Adipocyte (in vitro differentiated cells): ENCODE data around the gene CPT1A.

Experiments used
- DNase-seq: peaks from one replicate; pipeline ENCODE4 v3.0.0-alpha.2; 2015; ENCODE audit warnings: low read depth
- H3K27me3 ChIP-seq: replicated peaks from 2 replicates; pipeline ENCODE4 v1.7.0; 2013; ENCODE audit warnings: mild to moderate bottlenecking, low read length, moderate library complexity; ENCODE audit not compliant: control insufficient read depth, insufficient read depth
- H3K36me3 ChIP-seq: 2 replicates; pipeline ENCODE4 v1.7.0; 2013; ENCODE audit warnings: low read length, mild to moderate bottlenecking, moderate library complexity; ENCODE audit not compliant: control insufficient read depth, insufficient read depth, severe bottlenecking
- H3K4me1 ChIP-seq: 2 replicates; pipeline ENCODE4 v1.7.0; 2013; ENCODE audit warnings: mild to moderate bottlenecking, low read length, moderate library complexity; ENCODE audit not compliant: control insufficient read depth, insufficient read depth
- H3K4me3 ChIP-seq: 2 replicates; pipeline ENCODE4 v1.7.0; 2013; ENCODE audit warnings: mild to moderate bottlenecking, low read length, moderate library complexity
- H3K9ac ChIP-seq: 2 replicates; pipeline ENCODE4 v1.7.0; 2013; ENCODE audit warnings: mild to moderate bottlenecking, low read length, moderate library complexity
- H3K9me3 ChIP-seq: 2 replicates; pipeline ENCODE4 v1.7.0; 2013; ENCODE audit warnings: mild to moderate bottlenecking, low read length, moderate library complexity; ENCODE audit not compliant: control insufficient read depth

Gene CPT1A

DNA sequence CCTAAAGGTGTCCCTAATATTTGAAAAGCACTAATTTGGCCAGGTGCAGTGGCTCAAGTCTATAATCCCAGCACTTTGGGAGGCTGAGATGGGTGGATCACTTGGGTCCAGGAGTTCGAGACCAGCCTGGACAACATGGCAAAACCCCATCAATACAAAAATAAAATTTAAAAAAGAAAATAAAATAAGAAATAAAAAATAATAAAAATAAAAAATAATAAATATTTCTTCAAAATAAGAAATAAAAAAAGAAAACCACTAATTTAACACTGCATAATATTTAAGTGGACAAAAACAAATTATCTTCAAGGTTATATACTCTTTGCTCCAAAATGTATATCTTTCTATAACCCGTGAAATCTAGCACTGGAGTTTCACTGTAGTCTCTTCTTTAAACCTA, 32.9 kb downstream of the CPT1A start:
- Histone ChIP-seq H3K9me3 (no peaks in the 10 kb centered on the region), H3K4me1 (peaks cover 16% of the 10 kb centered on the region), H3K36me3 (no peaks in the 10 kb centered on the region)

DNA sequence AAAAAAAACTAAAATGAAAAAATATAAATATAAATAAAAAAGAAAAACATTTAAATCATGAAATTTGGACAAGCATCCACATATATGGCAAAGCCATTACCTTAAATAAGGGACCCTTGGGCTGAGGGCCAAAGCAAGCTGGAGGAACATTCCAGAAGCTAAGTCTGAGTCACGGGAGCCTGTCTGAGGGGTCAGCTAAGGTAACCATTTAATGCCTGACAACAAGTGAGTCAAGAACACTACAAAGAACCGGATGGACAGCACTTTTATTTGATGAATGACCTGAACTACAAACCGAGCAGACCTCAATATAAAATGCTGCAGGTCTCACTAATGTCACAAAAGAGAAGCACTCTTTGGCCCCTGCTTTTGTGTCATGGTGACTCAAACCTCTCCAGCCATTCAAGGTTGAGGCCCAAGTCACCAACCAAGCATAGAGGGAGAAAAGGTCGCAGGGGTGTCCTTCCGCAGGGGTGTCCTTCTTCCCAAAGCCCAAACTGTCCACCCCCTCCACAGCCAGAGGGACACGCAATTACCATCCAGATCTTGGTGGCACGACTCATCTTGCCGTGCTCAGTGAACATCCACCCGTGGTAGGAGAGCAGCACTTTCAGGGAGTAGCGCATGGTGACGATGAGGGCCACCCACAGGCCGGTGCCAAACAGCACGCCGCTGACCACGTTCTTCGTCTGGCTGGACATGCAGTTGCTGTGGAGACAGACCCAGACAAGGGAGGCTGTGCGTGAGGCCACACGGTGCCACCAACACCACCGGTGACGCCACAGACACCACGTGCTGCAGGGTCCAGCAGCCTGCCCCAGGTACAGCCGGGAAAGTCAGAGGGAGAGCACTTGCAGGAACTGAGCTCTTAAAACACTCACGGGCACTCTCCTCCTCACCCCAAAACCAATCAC, 34.5 kb downstream of the CPT1A start:
- no peak overlapping the region for H3K9ac ChIP-seq
- H3K4me3 ChIP-seq: no peak overlapping the region
- H3K4me1 ChIP-seq: peaks cover 9% of the 10 kb centered on the region
- DNase-seq: peak; percentile 61
- H3K9me3 ChIP-seq: no peaks in the 10 kb centered on the region
- no peaks in the 10 kb centered on the region for H3K27me3 ChIP-seq
- H3K36me3 ChIP-seq: no peaks in the 10 kb centered on the region

More for the DNA sequence above, 32.9 kb downstream of the CPT1A start:
- Histone ChIP-seq H3K9ac (no peak overlapping the region), H3K4me3 (no peak overlapping the region), H3K27me3 (no peaks in the 10 kb centered on the region)
- no peak for DNase-seq

- H3K9me3 ChIP-seq: no peaks in the 10 kb centered on the region
- no peak overlapping the region for H3K4me3 ChIP-seq
- H3K4me1 ChIP-seq: peaks cover 6% of the 10 kb centered on the region
- no peaks in the 10 kb centered on the region for H3K27me3 ChIP-seq
- H3K36me3 ChIP-seq: peaks cover 8% of the 10 kb centered on the region
- DNase-seq: no peak
- no peak overlapping the region for H3K9ac ChIP-seq
Observed at GRCh38 chr11:68804786-68805185, 36.9 kb downstream of the CPT1A start.

DNA sequence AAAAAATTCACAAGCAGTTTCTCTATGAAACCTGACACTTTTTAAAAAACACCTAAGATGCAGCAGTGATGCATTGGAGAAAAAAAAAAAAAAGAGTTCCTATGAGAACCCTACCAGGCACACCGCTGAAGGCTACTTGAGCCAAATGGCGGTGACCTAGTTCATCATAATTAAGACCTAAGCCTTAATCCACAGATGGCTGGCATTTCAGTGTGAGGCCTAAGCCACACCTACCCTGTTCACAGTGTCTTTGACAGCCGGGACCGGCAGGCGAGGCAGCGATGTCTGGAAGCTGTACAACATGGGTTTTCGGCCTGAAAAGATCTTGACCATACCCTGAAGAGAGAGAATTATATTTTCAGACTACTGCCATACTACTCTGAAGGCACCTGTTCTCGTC, 38.0 kb downstream of the CPT1A start:
- H3K27me3 ChIP-seq: no peaks in the 10 kb centered on the region
- no peaks in the 10 kb centered on the region for H3K9me3 ChIP-seq
- H3K9ac ChIP-seq: no peak overlapping the region
- H3K36me3 ChIP-seq: peaks cover 8% of the 10 kb centered on the region
- H3K4me1 ChIP-seq: peaks cover 6% of the 10 kb centered on the region
- H3K4me3 ChIP-seq: no peak overlapping the region
- no peak for DNase-seq

DNA sequence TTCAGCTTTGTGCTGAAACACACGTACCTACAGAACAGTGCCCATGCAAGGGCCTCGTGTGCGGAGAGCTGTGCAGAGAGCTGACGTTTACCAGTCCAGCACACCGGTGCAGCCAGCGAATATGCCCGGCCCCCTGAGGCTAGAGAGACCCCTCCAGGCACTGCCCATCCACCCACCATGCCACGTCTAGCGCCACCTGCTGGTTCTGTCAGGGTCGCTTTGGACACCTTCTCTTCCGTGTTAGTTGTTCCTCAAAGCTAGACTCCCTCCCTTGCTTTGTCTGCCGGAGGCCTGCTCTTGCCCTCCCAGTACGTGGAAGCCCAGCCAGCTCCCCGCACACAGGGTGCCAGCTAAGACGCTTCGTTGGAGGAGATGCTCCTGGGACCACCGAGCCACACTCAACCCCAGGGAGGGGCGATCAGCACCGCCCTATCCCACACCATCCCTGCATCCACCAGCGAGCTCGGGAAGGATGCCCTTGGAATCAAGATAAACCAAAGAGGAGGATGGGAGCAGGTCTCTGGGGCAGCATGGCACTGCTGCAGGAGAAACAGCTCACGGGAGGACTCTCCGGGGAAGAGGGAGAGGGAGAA, 43.4 kb downstream of the CPT1A start:
- DNase-seq: peak; percentile 36
- Histone ChIP-seq H3K4me1 (no peaks in the 10 kb centered on the region), H3K9ac (no peak overlapping the region), H3K9me3 (no peaks in the 10 kb centered on the region), H3K4me3 (no peak overlapping the region), H3K36me3 (peaks cover 12% of the 10 kb centered on the region), H3K27me3 (no peaks in the 10 kb centered on the region)

- H3K9me3 ChIP-seq: no peaks in the 10 kb centered on the region
- no peaks in the 10 kb centered on the region for H3K27me3 ChIP-seq
- H3K9ac ChIP-seq: no peak overlapping the region
- no peak overlapping the region for H3K4me3 ChIP-seq
- DNase-seq: no peak
- peaks cover 10% of the 10 kb centered on the region for H3K36me3 ChIP-seq
- H3K4me1 ChIP-seq: peaks cover 7% of the 10 kb centered on the region
Observed at GRCh38 chr11:68796801-68797200, 44.9 kb downstream of the CPT1A start.

DNA sequence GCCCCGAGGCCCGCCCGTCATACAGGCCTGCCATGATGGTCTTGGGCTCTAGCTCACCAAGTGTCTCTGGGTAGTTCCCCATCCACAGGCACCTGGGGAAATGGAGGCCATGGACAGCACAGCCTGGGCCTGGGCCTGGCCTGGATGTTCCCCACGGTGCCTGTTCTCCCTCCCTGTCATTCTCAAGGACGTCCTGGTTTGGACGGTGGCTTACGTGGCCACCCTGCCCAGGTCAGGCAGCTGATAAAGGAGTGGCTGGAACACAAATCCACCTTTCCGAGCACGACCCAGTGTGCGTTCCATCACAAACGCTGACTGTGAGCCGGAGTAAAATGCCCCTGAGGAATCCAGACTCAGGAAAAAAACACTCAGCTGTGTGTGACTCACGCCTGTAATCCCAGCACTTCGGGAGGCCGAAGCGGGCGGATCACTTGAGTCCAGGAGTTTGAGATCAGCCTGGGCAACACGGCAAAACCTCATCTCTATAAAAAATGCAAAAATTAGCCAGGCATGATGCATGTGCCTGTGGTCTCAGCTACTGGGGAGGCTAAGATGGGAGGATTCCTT, 49.2 kb downstream of the CPT1A start:
- Histone ChIP-seq H3K9me3 (no peaks in the 10 kb centered on the region), H3K27me3 (no peaks in the 10 kb centered on the region), H3K4me3 (no peak overlapping the region), H3K9ac (no peak overlapping the region), H3K4me1 (peaks cover 7% of the 10 kb centered on the region), H3K36me3 (peaks cover 8% of the 10 kb centered on the region)
- DNase-seq: peak; percentile 7

DNA sequence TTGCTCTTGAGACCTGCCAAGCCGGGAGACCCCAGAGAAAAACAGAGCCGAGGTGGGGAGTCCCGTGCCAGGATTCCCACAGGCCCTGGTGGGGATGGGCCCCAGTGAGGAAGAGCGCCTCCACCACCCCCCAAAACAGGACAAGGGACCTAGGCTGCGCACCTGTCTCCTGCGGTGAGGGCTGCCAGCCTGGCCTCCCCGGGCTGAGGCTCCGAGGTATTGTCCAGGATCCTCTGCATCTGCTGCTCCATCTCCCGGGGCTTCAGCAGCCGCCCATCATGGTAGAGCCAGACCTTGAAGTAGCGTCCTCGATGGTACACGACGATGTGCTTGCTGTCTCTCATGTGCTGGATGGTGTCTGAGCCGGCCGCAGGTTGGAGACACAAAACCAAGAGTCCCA, 57.1 kb downstream of the CPT1A start:
- DNase-seq: no peak
- Histone ChIP-seq H3K4me3 (no peak overlapping the region), H3K27me3 (no peaks in the 10 kb centered on the region), H3K9me3 (no peaks in the 10 kb centered on the region), H3K4me1 (no peaks in the 10 kb centered on the region), H3K36me3 (peaks cover 13% of the 10 kb centered on the region), H3K9ac (no peak overlapping the region)

DNA sequence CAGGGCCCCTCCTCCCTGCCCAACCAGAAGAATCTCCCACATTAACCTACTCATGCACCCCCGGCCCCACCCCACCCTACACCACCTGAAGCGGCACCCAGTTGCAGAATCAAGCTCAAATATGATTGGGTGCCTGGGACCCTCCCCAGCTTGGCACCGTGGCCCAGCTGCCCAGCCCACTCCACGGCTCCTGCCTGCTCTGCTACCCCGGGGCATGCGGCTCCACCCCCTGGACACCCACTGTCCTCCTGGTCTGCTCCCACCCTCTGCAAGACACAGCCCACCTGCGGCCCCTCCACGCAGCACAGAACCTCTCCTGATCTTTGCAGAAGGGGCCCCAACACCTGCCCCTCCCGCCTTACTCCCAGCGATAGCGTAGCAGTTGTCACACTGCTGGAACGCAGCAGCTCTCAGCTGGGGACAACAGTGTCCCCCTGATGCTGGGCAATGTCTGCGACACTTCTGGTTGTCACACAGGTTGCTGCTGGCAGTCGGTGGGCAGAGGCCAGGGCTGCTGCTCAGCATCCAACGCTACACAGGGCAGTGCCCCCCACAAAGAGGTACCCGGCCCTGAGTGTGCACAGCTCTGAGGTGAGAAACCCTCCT, 58.4 kb downstream of the CPT1A start:
- H3K9me3 ChIP-seq: no peaks in the 10 kb centered on the region
- no peaks in the 10 kb centered on the region for H3K4me1 ChIP-seq
- H3K36me3 ChIP-seq: peaks cover 13% of the 10 kb centered on the region
- H3K27me3 ChIP-seq: no peaks in the 10 kb centered on the region
- no peak overlapping the region for H3K4me3 ChIP-seq
- DNase-seq: no peak
- H3K9ac ChIP-seq: no peak overlapping the region

DNA sequence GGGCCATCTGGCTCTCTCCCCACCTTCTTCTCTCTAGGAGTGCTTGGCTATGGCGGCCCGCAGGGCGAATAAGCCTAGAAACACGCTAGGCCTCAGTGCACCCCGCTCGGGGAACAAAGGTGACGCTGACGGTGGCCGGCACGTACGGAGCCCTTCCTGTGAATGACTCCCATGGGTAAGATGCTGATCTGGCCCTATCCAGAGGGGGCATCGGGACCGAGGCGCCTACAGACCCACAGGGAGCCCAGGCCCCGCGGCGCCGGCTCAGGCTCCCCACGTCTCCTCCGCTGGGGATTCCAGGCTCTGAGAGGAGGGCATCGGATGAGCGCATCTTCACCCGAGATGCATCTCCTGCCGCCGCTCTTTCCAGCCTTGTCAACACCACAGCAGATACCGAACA, 59.0 kb downstream of the CPT1A start:
- no peak overlapping the region for H3K9ac ChIP-seq

DNA sequence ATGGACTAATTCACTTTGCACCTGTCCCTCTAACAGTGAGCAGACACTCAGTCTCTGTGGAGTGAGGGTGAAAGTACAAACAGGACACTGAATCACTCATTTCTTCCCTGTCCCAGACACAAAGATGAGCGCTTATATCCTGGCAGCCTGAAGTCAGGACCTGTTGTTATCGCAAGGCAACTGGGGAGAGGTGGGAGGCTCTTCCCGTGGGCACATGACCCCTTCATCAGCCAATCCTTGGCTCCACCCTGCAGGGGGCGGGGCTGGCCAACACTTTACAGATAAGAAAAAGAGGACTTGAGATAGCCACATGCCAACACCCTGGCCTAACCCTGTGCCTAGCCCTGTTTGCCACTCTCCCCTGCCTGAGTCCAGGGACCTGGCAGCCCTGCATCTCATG, 60.9 kb downstream of the CPT1A start:
- H3K9me3 ChIP-seq: no peaks in the 10 kb centered on the region
- H3K36me3 ChIP-seq: peaks cover 17% of the 10 kb centered on the region
- H3K4me3 ChIP-seq: no peak overlapping the region
- H3K9ac ChIP-seq: no peak overlapping the region
- H3K27me3 ChIP-seq: no peaks in the 10 kb centered on the region
- no peak for DNase-seq
- H3K4me1 ChIP-seq: no peaks in the 10 kb centered on the region

More for the DNA sequence above, 59.0 kb downstream of the CPT1A start:
- DNase-seq: no peak
- Histone ChIP-seq H3K36me3 (peaks cover 13% of the 10 kb centered on the region), H3K27me3 (no peaks in the 10 kb centered on the region), H3K4me3 (no peak overlapping the region), H3K4me1 (no peaks in the 10 kb centered on the region), H3K9me3 (no peaks in the 10 kb centered on the region)
